Activated CD8-positive, alpha-beta memory T cell treated with anti-CD3 and anti-CD28 coated beads for 1 hour (primary cell): ENCODE results near the gene VWA5A.

Experiments
- DNase-seq, 2 donors: peaks; one replicate each; pipeline ENCODE4 v3.0.0-alpha.2; 2020; ENCODE audit warnings: low read depth in 1 of 2; ENCODE audit errors: extremely low read depth in 1 of 2

The VWA5A gene, protein sequence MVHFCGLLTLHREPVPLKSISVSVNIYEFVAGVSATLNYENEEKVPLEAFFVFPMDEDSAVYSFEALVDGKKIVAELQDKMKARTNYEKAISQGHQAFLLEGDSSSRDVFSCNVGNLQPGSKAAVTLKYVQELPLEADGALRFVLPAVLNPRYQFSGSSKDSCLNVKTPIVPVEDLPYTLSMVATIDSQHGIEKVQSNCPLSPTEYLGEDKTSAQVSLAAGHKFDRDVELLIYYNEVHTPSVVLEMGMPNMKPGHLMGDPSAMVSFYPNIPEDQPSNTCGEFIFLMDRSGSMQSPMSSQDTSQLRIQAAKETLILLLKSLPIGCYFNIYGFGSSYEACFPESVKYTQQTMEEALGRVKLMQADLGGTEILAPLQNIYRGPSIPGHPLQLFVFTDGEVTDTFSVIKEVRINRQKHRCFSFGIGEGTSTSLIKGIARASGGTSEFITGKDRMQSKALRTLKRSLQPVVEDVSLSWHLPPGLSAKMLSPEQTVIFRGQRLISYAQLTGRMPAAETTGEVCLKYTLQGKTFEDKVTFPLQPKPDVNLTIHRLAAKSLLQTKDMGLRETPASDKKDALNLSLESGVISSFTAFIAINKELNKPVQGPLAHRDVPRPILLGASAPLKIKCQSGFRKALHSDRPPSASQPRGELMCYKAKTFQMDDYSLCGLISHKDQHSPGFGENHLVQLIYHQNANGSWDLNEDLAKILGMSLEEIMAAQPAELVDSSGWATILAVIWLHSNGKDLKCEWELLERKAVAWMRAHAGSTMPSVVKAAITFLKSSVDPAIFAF

DNA sequence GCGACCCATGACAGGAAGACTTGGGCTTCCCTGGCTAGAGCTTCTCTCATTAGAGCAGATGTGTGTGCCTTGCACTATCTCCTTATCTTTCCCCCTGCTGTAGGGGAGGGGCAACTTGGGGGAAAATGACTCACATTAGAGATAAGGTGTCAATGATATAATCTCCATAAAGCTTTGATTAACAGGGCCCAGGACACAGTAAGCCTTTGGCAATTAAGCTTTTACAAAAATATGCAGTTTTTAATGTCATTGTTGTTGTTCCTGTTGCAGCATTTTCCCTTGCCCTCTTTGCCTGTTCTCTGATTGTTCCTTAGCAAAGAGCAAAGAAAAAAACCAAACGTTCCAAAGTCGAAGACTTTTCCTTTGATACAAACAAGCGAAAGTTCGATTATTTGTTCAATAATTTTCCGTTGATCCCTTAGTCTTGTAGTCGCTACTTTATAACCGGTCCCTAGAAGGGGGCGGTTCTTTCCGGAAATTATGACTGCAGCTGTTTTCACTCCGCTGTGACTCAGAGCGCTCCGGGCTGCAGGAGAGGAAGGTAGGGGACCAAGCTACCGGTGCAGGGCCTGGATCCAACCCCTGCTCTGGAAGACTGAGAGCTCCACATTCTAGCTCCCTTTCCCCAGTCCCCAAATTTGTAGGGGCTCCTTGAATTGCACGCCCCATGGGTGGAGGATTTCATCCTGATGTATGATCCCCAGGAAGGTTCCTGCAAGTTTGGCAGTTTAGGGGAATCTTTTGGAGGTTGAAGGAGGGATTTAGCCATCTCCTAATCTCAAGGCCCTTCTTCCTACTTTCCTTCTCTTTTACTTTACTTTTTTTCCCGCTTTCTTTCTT, at the start of gene VWA5A:
VWA5A (plus strand) TSS at position 509 of the 840 bp plus-strand sequence. CDS start 2,062 bp downstream, outside the sequence.
- DNase-seq, result peak; percentile 34 to 40

DNA sequence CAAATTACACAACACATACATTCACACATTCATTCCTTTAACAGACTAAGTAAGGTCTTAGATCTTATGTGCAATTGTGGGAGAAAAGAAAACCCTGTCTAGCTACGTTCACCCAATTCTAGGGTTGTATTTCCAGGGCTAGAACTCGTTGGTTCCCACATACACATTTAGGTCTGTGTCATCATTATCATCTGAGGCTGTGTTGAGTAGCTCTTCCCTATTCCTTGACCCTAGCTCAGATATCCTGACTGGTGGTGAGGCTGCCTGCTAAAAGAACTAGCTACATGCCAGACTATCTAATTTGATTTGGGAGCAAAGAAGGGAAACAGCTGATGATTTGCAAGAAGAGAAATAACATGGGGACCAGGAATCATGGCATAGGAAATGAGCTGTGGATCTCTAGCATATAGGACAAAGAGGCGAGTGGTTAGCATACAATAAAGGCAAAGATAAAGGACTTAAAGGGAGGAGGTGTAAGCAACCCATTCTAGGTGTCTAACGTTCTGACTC, 46.6 kb upstream of the VWA5A start:
- no peak for DNase-seq

GRCh38 chr11:124069429-124070401, 45.5 kb upstream of the VWA5A start:
- DNase-seq, result no peak

DNA sequence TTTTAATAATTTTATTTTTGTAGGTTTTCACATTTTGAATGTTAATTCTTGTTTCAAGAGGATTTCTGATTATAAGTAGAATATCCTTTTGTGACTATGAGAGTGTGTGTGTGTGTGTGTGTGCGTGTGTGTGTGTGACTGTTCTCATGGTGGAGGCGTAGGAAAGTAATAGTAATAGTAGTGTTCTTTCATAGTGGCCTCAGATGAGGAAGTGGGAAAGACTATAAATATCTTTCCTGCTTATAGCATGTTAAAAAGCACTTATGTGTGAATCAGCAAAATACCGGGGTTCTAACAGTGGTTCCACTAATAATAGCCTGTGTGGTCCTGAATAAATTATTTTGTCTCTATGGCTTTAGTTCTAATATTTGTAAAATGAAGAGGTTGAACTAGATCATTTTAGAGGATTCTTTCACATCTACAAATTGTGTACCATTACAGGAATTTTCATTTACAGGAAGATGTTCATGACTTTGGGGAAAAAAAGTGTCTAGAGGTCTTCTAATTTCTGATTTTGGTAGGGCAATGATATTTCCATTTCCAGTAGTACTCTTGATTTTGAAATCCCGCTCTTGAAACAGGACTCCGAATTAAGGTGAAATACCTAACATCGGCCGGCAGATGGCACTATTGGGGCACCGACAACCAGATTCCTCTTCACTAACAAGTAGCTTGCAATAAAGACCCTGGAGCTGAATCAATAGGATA, 44.2 kb upstream of the VWA5A start:
- peak; percentile 5 to 44 for DNase-seq

DNA sequence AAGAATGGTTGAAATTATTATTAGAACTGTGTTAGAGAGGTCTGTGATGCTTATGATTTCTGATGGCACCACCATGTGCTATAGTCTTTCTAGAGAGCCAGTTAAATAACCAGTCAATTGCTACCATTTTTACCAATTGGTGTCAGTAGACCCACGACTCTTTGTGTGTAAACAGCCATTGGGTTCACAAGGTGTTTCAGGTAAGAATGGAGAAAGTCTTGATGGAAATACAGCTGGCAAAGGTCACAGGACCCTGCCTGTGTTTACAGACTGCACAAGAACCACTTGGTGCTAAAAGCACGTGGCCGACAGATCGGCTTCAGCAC, 43.7 kb upstream of the VWA5A start:
- no peak for DNase-seq

GRCh38 chr11:124072147-124072546, 43.1 kb upstream of the VWA5A start:
- no peak for DNase-seq

DNA sequence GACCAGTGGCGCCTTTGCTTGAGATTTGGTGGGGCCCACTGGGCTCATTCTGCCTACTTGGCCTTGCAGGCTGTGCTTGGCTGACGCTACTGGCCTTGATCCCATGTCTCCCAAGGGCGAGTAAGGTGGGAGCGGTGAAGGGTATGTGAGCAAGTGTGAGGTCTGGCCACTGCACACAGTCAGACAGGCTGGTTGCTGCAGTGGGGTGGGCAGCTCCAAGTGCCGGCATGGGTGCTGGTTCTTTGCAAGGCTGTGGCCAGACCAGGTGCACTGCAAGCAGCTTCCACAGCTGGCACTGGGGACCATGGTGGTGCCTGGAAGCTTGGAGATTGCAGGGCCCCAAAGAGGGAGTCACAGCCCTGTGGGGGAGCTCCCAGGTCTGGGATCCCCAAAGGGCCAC, 40.7 kb upstream of the VWA5A start:
- no peak for DNase-seq

DNA sequence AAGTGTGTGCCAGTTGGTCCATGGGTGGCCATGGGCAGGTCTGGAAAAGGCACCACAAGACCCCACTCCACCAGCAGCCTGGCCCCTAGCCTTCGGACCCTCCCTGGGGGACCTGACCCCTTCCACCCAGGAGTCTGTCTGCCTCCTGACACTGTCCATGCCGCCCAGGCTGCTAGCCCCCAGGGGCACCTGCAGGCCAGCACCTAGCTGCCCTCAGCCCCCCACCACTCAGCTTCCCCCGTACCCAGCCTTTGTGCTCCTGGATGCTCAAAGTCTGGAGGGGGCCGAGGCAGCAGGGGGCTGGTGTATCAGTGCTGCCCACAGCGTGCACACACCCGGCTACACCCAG, 39.8 kb upstream of the VWA5A start:
- no peak for DNase-seq

GRCh38 chr11:124075841-124076651, 39.2 kb upstream of the VWA5A start:
- DNase-seq, result no peak

- no peak for DNase-seq
Measured at GRCh38 chr11:124077266-124077665, 38.0 kb upstream of the VWA5A start.

- no peak for DNase-seq
Measured at GRCh38 chr11:124078591-124078990, 36.7 kb upstream of the VWA5A start.

DNA sequence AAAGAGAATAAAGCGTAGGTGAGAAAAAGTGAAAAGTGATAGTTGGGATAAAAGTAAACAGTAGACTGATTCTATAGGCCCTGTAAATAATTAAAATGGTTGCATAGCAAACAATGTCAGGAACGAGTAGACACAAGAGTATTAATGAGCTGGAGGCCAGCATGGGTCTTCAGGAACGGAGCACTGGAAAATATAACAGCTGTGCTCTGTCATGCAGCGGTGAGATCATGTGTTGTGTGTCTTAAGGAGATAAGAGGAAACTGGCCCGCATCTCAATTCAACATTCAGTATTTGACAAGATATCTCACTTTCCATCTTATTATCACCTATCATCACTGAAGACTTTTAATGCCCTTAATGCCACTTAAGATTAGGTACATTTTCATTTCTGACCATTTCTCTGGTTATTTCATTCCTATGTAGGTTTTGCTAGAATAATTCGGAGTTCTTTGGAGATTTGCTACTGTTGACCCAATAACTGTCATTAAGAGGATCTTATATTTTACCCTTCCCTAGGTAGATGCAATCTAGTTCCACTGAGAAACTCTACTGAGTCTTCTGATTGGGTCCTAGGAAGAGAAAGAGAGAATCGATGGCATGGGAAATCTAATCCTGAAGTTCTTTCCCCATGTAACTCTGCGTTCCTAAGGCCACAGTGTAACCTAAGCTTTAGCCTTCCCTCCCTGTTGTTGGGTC, 35.5 kb upstream of the VWA5A start:
- DNase-seq, result no peak

DNA sequence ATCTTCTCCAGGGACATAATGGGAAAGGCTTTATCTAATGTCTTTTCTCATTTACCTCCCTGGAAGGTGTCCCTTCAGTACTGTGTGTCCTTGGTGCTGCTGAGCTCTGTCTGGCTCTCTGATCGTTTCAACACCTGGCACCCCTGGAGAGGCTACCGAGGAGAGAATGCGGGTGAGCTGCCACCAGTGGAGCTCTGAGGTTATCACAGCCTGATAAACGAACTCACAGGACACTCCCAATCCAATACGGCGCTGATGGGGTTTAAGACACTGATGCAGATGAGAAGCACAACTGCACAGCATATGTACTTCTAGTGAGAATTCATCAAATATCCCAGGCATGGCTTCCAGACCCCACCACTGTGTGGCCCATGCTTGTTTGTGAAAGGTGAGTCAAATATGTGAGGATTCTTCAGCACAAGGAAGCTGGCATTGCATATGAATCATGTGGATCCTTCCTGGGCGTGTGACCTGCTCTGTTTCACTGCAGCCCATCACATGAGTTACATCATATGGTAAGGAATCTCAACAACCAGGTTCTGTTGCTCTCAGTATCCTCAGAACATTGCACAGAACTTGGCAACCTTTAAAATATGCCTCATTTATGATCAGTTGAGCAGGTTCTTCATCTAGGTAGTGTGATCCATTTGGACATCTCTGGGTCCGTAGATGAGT, 34.8 kb upstream of the VWA5A start:
- DNase-seq, result no peak

GRCh38 chr11:124081483-124081882, 33.8 kb upstream of the VWA5A start:
- no peak for DNase-seq

DNA sequence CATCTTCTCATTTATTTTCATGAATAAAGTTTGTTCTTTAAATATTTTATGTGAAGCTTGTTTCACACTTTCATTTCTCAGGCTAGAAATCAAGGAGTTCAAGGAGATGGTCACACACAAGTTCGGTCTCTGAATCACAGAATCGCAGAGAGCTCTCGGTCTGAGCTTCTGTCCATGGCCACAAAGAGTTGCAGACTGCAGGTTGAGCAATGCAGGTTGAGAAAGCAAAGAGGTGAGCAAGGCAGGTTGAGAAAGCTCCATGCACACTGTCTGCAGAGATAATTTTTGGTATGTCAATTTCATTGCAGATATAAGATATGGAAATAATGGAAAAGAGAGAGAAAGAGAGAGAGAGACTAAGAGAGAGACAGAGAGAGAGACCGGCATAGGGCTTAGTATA, 32.9 kb upstream of the VWA5A start:
- DNase-seq, result no peak

DNA sequence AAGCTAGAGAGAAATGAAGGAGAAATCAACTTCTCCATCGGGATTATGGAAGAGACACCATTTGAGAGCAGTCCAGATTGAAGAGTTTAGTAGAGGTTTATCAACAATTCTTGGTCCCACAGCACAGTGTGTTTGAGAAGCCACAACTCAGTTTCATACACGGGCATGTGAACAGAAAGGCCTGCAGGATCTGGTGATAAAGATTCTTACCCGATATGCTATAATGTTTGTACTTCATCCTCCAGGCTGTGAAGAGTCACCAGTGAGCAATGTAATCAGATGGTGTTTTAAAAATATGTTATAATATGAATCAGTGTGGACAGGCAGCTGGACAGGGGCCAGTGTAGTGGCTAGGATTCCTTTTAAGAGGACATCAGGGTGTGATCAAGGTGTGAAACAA, 29.7 kb upstream of the VWA5A start:
- DNase-seq, result no peak

DNA sequence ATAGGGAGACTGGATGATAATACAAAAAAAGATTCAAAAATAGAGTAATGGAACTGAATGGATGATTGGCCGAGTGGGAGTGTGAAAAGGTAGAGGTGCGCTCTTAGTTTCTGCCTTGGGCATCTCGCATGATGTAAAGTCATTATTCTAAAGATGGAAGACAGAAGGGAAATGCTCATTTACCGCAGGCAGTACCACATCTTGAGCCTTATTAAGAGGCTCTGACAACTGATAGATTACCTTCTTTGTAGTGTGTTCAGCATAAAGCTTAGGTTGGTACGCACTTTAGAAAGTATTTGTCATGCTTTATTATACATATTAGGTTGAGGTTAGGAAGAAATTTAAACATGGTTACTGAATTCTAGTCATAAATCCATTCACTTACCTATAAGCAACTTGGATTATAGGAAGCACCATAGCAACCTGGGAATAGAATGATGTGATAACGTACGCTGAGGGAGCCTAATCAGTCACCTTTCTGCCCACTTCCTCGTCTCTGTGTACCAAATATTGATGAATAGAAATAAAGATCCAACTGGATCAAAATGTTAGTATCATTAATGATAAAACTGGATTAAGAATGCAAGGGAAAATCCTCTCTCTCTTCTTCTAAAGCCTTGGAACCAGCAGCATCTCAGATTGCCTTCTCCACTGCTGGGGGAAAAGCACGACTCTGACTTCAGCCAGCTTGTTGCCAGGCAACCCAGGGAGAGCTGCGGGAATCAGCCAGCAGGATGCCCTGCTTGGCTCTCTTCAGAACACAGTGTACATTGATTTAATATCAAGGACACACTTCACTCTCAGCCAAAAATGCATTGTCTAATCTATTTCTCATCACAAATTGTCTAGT, 29.0 kb upstream of the VWA5A start:
- no peak for DNase-seq
